Measurements from ENCODE around the gene ZNF512. TPM values are rescaled to one million over a fixed set of nuclear protein-coding genes. Genes with fewer than 3 reads are reported as not detected.
"Not testable (repeated sequence)": the region's sequence is repeated elsewhere in the genome, so short reads cannot be mapped to it uniquely, and the experiment has no call there.

ZNF512 gene
- total RNA-seq, 1 donor from 2014 or later = 23.5 TPM

DNA sequence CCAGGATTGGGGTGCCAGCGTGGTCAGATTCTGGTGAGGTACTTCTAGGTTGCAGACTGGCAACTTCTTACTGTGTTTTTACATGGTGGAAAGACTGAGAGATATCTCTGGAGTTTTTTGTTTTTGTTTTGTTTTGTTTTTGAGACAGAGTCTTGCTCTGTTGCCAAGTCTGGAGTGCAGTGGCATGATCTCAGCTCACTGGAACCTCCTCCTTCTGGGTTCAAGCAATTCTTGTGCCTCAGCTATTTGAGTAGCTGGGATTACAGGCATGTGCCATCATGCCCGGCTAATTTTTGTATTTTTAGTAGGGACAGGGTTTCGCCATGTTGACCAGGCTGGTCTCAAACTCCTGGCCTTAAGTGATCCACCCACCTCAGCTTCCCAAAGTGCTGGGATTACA lies 28.4 kb upstream of the ZNF512 start:
- H3K4me1 ChIP-seq (ENCODE audit: control insufficient read depth in 3 of 3, insufficient read depth in 3 of 3, low read length in 3 of 3); H3K4me3 ChIP-seq (ENCODE audit: low read length in 3 of 3); H3K36me3 ChIP-seq (ENCODE audit: control insufficient read depth in 3 of 3, insufficient read depth in 3 of 3, low read length in 3 of 3); H3K9me3 ChIP-seq (ENCODE audit: control insufficient read depth in 3 of 3, low read length in 3 of 3); H3K9ac ChIP-seq (ENCODE audit: low read depth in 1 of 3, low read length in 3 of 3); H3K27me3 ChIP-seq (ENCODE audit: control insufficient read depth in 3 of 3, insufficient read depth in 3 of 3, low read length in 3 of 3); H3K27ac ChIP-seq (ENCODE audit: low read depth, low read length): not testable (repeated sequence)

- no peaks in the 10 kb centered on the region for H3K4me1 ChIP-seq (ENCODE audit: control insufficient read depth in 3 of 3, insufficient read depth in 3 of 3, low read length in 3 of 3)
- no peak overlapping the region for H3K9ac ChIP-seq (ENCODE audit: low read depth in 1 of 3, low read length in 3 of 3)
- H3K27ac ChIP-seq (ENCODE audit: low read depth, low read length) = no peak overlapping the region
- H3K4me3 ChIP-seq (ENCODE audit: low read length in 3 of 3) = no peak overlapping the region
- H3K36me3 ChIP-seq (ENCODE audit: control insufficient read depth in 3 of 3, insufficient read depth in 3 of 3, low read length in 3 of 3) = no peaks in the 10 kb centered on the region
- peaks cover 0 to 6% (median 4%) of the 10 kb centered on the region in 3 donors for H3K27me3 ChIP-seq (ENCODE audit: control insufficient read depth in 3 of 3, insufficient read depth in 3 of 3, low read length in 3 of 3)
- no peaks in the 10 kb centered on the region for H3K9me3 ChIP-seq (ENCODE audit: control insufficient read depth in 3 of 3, low read length in 3 of 3)
These were observed 23.6 kb upstream of the ZNF512 start for GRCh38 chr2:27559228-27559627.

GRCh38 chr2:27561060-27561459 lies 21.8 kb upstream of the ZNF512 start:
- Histone ChIP-seq H3K27ac (ENCODE audit: low read depth, low read length) (no peak overlapping the region), H3K9ac (ENCODE audit: low read depth in 1 of 3, low read length in 3 of 3) (no peak overlapping the region), H3K36me3 (ENCODE audit: control insufficient read depth in 3 of 3, insufficient read depth in 3 of 3, low read length in 3 of 3) (no peaks in the 10 kb centered on the region), H3K4me3 (ENCODE audit: low read length in 3 of 3) (no peak overlapping the region), H3K9me3 (ENCODE audit: control insufficient read depth in 3 of 3, low read length in 3 of 3) (no peaks in the 10 kb centered on the region), H3K27me3 (ENCODE audit: control insufficient read depth in 3 of 3, insufficient read depth in 3 of 3, low read length in 3 of 3) (peaks cover 0 to 6% (median 4%) of the 10 kb centered on the region in 3 donors), H3K4me1 (ENCODE audit: control insufficient read depth in 3 of 3, insufficient read depth in 3 of 3, low read length in 3 of 3) (no peaks in the 10 kb centered on the region)

GRCh38 chr2:27566628-27567027 lies 16.2 kb upstream of the ZNF512 start:
- no peaks in the 10 kb centered on the region for H3K36me3 ChIP-seq (ENCODE audit: control insufficient read depth in 3 of 3, insufficient read depth in 3 of 3, low read length in 3 of 3)
- no peak overlapping the region for H3K27ac ChIP-seq (ENCODE audit: low read depth, low read length)
- H3K4me3 ChIP-seq (ENCODE audit: low read length in 3 of 3) = no peak overlapping the region
- H3K9ac ChIP-seq (ENCODE audit: low read depth in 1 of 3, low read length in 3 of 3) = no peak overlapping the region
- no peaks in the 10 kb centered on the region for H3K27me3 ChIP-seq (ENCODE audit: control insufficient read depth in 3 of 3, insufficient read depth in 3 of 3, low read length in 3 of 3)
- H3K4me1 ChIP-seq (ENCODE audit: control insufficient read depth in 3 of 3, insufficient read depth in 3 of 3, low read length in 3 of 3) = no peaks in the 10 kb centered on the region
- no peaks in the 10 kb centered on the region for H3K9me3 ChIP-seq (ENCODE audit: control insufficient read depth in 3 of 3, low read length in 3 of 3)

DNA sequence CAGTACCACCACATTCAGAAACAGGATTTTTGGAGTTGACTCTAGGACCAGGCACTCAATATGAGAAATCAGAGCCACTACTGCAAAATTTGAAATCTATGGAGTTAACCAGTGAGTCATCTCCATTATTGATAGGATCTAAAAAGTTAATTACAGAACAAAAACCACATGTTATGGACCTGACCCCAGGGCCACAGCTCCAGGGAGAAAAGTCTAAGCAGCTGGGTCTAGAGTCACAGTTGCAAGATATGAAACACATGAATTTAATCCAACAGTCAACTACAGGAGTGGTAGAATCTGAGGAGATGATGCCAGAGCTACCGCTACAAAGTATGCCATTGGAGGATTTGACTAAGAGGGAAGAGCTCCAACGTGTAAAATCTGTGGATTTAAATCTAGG lies 13.4 kb upstream of the ZNF512 start:
- no peak overlapping the region for H3K9ac ChIP-seq (ENCODE audit: low read depth in 1 of 3, low read length in 3 of 3)

DNA sequence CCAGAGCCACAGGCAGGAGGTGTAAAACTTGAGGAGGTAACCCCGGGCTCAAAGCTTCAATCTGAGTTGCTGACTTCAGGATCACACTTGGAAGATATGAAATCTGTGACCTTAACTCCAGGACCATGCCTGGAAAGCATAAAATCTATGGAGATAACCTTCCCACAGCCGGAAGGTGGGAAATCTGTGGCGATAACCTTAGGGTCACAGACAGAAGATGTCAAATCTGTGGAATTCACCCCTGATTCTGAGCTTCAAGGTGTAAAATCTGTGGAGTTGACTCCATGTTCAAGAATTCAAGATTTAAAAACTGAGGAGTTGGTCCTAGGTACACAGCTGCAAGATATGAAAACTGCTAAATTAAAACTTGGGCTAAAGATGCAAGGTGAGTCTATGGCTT lies 11.6 kb upstream of the ZNF512 start:
- H3K27me3 ChIP-seq (ENCODE audit: control insufficient read depth in 3 of 3, insufficient read depth in 3 of 3, low read length in 3 of 3) = no peaks in the 10 kb centered on the region

More for the DNA sequence above, 13.4 kb upstream of the ZNF512 start:
- Histone ChIP-seq H3K36me3 (ENCODE audit: control insufficient read depth in 3 of 3, insufficient read depth in 3 of 3, low read length in 3 of 3) (no peaks in the 10 kb centered on the region), H3K4me3 (ENCODE audit: low read length in 3 of 3) (no peak overlapping the region), H3K27ac (ENCODE audit: low read depth, low read length) (no peak overlapping the region), H3K9me3 (ENCODE audit: control insufficient read depth in 3 of 3, low read length in 3 of 3) (no peaks in the 10 kb centered on the region), H3K27me3 (ENCODE audit: control insufficient read depth in 3 of 3, insufficient read depth in 3 of 3, low read length in 3 of 3) (no peaks in the 10 kb centered on the region), H3K4me1 (ENCODE audit: control insufficient read depth in 3 of 3, insufficient read depth in 3 of 3, low read length in 3 of 3) (no peaks in the 10 kb centered on the region)

DNA sequence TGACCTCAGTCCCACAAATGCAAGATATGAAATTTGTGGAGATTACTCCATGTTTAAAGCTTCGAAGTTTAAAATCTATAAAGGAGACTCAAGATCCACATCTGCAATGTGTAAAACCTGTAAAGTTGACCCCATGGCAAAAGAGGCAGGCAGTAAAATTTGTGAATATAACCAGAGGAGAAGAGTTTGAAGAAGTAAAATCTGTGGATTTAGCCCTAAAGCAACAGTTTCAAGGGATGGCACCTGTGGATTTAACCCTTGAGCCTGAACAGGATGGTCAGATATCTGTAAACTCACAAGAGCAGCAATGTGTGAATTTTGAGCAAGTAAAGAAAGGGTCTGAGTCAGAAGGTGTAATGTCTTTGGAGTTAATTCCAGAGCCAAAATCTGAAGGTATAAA lies 11.2 kb upstream of the ZNF512 start:
- no peak overlapping the region for H3K27ac ChIP-seq (ENCODE audit: low read depth, low read length)
- H3K4me3 ChIP-seq (ENCODE audit: low read length in 3 of 3) = no peak overlapping the region
- H3K4me1 ChIP-seq (ENCODE audit: control insufficient read depth in 3 of 3, insufficient read depth in 3 of 3, low read length in 3 of 3) = no peaks in the 10 kb centered on the region
- H3K27me3 ChIP-seq (ENCODE audit: control insufficient read depth in 3 of 3, insufficient read depth in 3 of 3, low read length in 3 of 3) = no peaks in the 10 kb centered on the region
- H3K36me3 ChIP-seq (ENCODE audit: control insufficient read depth in 3 of 3, insufficient read depth in 3 of 3, low read length in 3 of 3) = no peaks in the 10 kb centered on the region
- no peaks in the 10 kb centered on the region for H3K9me3 ChIP-seq (ENCODE audit: control insufficient read depth in 3 of 3, low read length in 3 of 3)
- no peak overlapping the region for H3K9ac ChIP-seq (ENCODE audit: low read depth in 1 of 3, low read length in 3 of 3)

More for the DNA sequence above, 11.6 kb upstream of the ZNF512 start:
- no peak overlapping the region for H3K27ac ChIP-seq (ENCODE audit: low read depth, low read length)
- H3K4me1 ChIP-seq (ENCODE audit: control insufficient read depth in 3 of 3, insufficient read depth in 3 of 3, low read length in 3 of 3) = no peaks in the 10 kb centered on the region
- no peak overlapping the region for H3K9ac ChIP-seq (ENCODE audit: low read depth in 1 of 3, low read length in 3 of 3)
- no peaks in the 10 kb centered on the region for H3K36me3 ChIP-seq (ENCODE audit: control insufficient read depth in 3 of 3, insufficient read depth in 3 of 3, low read length in 3 of 3)
- no peak overlapping the region for H3K4me3 ChIP-seq (ENCODE audit: low read length in 3 of 3)
- H3K9me3 ChIP-seq (ENCODE audit: control insufficient read depth in 3 of 3, low read length in 3 of 3) = no peaks in the 10 kb centered on the region

DNA sequence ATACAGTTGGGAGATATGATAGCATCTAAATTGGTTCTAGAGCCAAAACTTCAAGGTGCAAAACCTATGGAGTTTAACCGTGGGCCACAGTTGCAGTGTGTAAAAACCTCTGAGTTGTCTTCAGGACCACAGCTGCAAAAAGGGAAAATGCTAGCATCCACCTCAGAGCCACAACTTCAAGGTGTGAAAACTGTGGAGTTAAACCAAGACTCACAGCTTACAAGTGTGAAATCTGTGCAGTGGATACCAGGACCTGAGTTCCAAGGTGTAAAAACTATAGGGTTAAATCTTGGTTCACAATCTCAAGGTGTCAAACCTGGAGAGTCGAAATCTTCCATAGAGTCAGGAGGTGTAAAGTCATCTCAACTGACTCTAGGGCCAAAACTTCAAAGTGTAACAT lies 10.4 kb upstream of the ZNF512 start:
- no peak overlapping the region for H3K9ac ChIP-seq (ENCODE audit: low read depth in 1 of 3, low read length in 3 of 3)
- no peak overlapping the region for H3K27ac ChIP-seq (ENCODE audit: low read depth, low read length)
- no peaks in the 10 kb centered on the region for H3K9me3 ChIP-seq (ENCODE audit: control insufficient read depth in 3 of 3, low read length in 3 of 3)
- H3K27me3 ChIP-seq (ENCODE audit: control insufficient read depth in 3 of 3, insufficient read depth in 3 of 3, low read length in 3 of 3) = no peaks in the 10 kb centered on the region
- H3K4me1 ChIP-seq (ENCODE audit: control insufficient read depth in 3 of 3, insufficient read depth in 3 of 3, low read length in 3 of 3) = no peaks in the 10 kb centered on the region
- no peaks in the 10 kb centered on the region for H3K36me3 ChIP-seq (ENCODE audit: control insufficient read depth in 3 of 3, insufficient read depth in 3 of 3, low read length in 3 of 3)
- no peak overlapping the region for H3K4me3 ChIP-seq (ENCODE audit: low read length in 3 of 3)

DNA sequence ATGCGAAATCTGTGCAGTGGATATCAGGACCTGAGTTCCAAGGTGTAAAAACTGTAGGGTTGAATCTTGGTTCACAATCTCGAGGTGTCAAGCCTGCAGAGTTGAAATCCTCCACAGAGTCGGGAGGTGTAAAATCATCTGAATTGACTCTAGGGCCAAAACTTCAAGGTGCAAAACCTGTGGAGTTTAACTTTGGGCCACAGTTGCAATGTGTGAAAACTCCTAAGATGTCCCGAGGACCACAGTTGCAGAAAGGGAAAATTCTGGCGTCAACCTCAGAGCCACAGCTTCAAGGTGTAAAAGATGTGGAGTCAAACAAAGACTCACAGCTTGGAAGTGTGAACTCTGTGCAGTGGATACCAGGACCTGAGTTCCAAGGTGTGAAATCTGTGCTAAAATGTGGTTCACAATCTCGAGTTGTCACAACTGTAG lies 9.8 kb upstream of the ZNF512 start:
- no peak overlapping the region for H3K4me3 ChIP-seq (ENCODE audit: low read length in 3 of 3)
- H3K4me1 ChIP-seq (ENCODE audit: control insufficient read depth in 3 of 3, insufficient read depth in 3 of 3, low read length in 3 of 3) = no peaks in the 10 kb centered on the region
- H3K9me3 ChIP-seq (ENCODE audit: control insufficient read depth in 3 of 3, low read length in 3 of 3) = peaks cover 0 to 1% (median 0%) of the 10 kb centered on the region in 3 donors
- no peak overlapping the region for H3K9ac ChIP-seq (ENCODE audit: low read depth in 1 of 3, low read length in 3 of 3)
- no peak overlapping the region for H3K27ac ChIP-seq (ENCODE audit: low read depth, low read length)
- H3K36me3 ChIP-seq (ENCODE audit: control insufficient read depth in 3 of 3, insufficient read depth in 3 of 3, low read length in 3 of 3) = no peaks in the 10 kb centered on the region
- no peaks in the 10 kb centered on the region for H3K27me3 ChIP-seq (ENCODE audit: control insufficient read depth in 3 of 3, insufficient read depth in 3 of 3, low read length in 3 of 3)

DNA sequence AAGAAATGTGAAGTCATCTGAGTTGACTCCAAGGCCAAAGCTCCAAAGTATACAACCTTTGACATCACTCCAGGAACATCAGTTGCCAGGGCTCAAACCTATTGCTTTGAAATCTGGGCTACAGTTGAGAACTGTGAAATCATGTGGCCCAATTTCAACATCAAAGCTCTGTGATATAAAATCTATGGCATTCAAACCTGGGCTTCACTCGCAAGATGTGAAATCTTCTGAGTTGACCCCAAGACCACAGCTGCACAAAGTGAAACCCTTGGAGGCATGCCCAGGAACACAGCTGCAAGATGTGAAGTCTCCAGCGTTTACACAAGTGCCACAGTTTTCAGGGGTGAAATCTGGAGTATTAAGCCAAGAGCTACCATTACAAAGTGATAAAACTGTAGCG lies 9.4 kb upstream of the ZNF512 start:
- no peak overlapping the region for H3K9ac ChIP-seq (ENCODE audit: low read depth in 1 of 3, low read length in 3 of 3)
- peaks cover 0 to 3% (median 0%) of the 10 kb centered on the region in 3 donors for H3K9me3 ChIP-seq (ENCODE audit: control insufficient read depth in 3 of 3, low read length in 3 of 3)
- no peaks in the 10 kb centered on the region for H3K27me3 ChIP-seq (ENCODE audit: control insufficient read depth in 3 of 3, insufficient read depth in 3 of 3, low read length in 3 of 3)
- no peaks in the 10 kb centered on the region for H3K4me1 ChIP-seq (ENCODE audit: control insufficient read depth in 3 of 3, insufficient read depth in 3 of 3, low read length in 3 of 3)
- no peak overlapping the region for H3K27ac ChIP-seq (ENCODE audit: low read depth, low read length)
- no peaks in the 10 kb centered on the region for H3K36me3 ChIP-seq (ENCODE audit: control insufficient read depth in 3 of 3, insufficient read depth in 3 of 3, low read length in 3 of 3)
- H3K4me3 ChIP-seq (ENCODE audit: low read length in 3 of 3) = no peak overlapping the region
